ENCODE measurements around the gene SPOCK2.

SPOCK2 gene

GRCh38 chr10:72072046-72072445 is 16.3 kb downstream of the SPOCK2 start:
- DNase-seq (ENCODE audit: low spot score) = no peak

- peak; percentile 69 for DNase-seq (ENCODE audit: low spot score)
Measured at GRCh38 chr10:72069751-72070526, 18.4 kb downstream of the SPOCK2 start.

- no peak for DNase-seq (ENCODE audit: low spot score)
Measured at GRCh38 chr10:72068901-72069446, 19.4 kb downstream of the SPOCK2 start.

GRCh38 chr10:72068126-72068765 is 20.1 kb downstream of the SPOCK2 start:
- DNase-seq (ENCODE audit: low spot score) = no peak

- DNase-seq (ENCODE audit: low spot score) = no peak
Measured at GRCh38 chr10:72067463-72068125, 20.8 kb downstream of the SPOCK2 start.

- DNase-seq (ENCODE audit: low spot score) = no peak
Measured at GRCh38 chr10:72066318-72067284, 21.8 kb downstream of the SPOCK2 start.

- DNase-seq (ENCODE audit: low spot score) = no peak
Measured at GRCh38 chr10:72065439-72066025, 22.8 kb downstream of the SPOCK2 start.

- DNase-seq (ENCODE audit: low spot score) = no peak
Measured at GRCh38 chr10:72063703-72064391, 24.5 kb downstream of the SPOCK2 start.

- no peak for DNase-seq (ENCODE audit: low spot score)
Measured at GRCh38 chr10:72062832-72063702, 25.3 kb downstream of the SPOCK2 start.

- DNase-seq (ENCODE audit: low spot score) = no peak
Measured at GRCh38 chr10:72062382-72062781, 26.0 kb downstream of the SPOCK2 start.

- no peak for DNase-seq (ENCODE audit: low spot score)
Measured at GRCh38 chr10:72061930-72062329, 26.4 kb downstream of the SPOCK2 start.

GRCh38 chr10:72061491-72061890 is 26.9 kb downstream of the SPOCK2 start:
- peak; percentile 75 for DNase-seq (ENCODE audit: low spot score)

GRCh38 chr10:72059843-72060822 is 28.2 kb downstream of the SPOCK2 start:
- DNase-seq (ENCODE audit: low spot score) = peak; percentile 13

GRCh38 chr10:72058989-72059842 is 29.1 kb downstream of the SPOCK2 start:
- no peak for DNase-seq (ENCODE audit: low spot score)

GRCh38 chr10:72058347-72058898 is 29.9 kb downstream of the SPOCK2 start:
- DNase-seq (ENCODE audit: low spot score) = no peak

- DNase-seq (ENCODE audit: low spot score) = no peak
Measured at GRCh38 chr10:72056932-72057751, 31.2 kb downstream of the SPOCK2 start.

All from iPS-NIHi11 (cell line).